GM21717 (cell line): Measurements from ENCODE around the gene FGR.

ENCODE experiments used
- ATAC-seq: cut with Tn5 transposase; IDR thresholded peaks from one replicate; pipeline ENCODE4 v1.9.1; 2021; ENCODE audit warnings: mild to moderate bottlenecking, moderate library complexity; ENCODE audit not compliant: unreplicated experiment

FGR gene

DNA sequence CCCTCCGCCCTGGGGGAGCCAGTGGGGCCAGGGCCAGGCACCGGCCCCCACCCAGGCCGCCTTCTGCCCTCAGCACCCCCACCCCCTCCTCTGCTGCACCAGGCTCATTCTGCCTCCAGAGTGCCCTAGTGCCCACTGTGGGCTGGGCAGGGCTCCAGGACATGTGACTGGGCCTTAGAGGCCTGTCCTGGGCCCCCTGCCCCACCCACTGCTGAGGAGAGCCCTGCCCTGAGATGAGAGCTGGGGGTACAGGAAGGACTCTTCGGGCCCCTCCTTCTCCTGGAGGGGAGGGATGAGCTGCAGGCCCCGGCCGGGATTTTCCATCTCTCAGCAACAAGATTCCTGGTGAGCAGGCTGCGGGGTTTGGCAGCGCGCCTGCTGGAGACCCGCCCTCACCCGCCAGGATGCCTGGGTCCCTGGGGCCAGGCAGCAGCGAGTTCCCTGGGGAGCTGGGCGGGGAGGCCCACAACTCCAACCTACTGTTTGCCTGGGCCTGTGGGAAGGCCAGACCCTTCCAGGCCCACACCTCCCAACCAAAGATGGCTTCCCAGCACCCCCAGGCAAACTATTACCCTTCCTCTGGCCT is 45.1 kb downstream of the FGR start:
- ATAC-seq = no peak

DNA sequence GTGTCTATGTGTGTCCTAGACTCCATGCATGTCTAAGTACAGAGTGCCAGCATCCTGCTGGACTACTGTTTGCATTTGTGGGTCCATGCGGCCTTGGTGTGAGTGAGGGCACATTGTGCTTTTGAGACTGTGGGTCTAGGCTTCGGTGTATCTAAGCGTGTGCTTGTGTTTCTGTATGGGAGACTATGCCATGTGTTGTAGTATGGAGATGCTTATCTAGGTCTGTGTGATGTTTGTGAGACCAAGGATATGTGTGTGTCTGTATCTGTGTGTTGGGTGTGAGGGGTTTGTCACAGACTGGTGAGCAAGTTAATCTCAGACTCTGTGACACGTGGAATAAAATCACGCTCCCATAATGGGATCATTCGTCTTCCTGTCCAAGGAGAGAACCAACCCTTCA is 45.5 kb downstream of the FGR start:
- no peak for ATAC-seq

DNA sequence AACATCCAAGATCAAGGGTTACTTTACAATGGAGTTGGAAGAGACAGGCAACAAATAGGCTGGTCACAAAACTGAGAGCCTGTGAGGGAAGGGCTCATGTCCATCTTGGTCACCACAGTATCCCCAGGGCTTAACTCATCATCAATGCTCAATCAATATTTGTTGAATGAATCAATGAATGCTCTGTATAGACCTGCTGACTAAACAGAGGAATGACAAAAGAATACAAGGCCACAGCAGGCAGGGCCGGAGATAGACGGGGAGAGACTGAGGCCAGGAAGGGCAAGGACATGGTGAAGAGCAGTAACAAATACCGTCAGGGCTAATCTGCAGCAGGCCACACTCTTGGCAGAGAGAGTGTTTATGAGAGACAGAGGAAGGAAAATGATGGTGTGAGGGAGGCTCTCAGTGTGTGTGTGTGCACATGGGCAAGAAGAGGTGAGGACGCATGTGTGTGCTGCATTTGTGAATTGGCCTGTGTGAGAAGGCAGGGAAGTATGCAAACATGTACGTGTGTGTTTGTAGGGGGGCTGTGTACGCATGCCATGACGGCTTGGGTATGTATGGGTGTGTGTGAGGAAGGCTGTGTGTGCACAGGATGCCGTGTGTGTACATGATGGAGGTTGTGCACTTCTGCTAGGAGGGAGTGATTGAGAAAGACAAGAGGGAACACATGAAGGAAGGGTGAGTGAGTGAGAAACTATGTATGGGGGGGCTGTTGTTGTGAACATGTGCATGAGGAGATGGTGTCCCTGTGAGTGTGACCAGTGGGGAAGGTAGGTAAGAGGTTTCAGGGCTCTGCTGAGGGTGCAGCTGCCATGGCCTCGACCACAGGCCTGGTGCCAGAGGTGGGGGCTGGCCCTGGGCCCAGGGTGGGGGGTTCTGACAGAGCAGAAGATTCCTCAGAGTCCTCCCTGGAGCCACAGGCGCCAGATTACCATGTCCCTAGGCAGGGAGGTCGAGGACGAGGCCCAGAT is 46.4 kb downstream of the FGR start:
- ATAC-seq = no peak

DNA sequence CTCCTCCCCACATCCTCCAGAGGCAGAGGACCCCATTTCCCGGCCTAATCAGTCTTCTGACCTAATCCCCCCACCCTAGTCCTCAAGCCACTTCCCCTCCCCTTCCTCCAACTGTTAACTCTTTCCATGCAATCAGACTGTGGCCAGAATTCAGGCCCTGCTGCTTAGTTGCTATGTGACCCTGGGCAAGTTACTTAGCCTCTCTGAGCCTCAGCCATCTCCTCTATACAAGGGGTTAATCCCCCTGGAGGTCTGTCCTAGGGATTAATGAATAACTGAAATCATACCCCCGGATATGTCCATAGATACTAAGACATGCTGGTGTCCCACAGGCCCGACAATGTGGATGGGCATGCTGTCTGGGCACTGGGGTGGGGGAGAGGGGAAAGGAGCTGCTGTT is 49.3 kb downstream of the FGR start:
- no peak for ATAC-seq

DNA sequence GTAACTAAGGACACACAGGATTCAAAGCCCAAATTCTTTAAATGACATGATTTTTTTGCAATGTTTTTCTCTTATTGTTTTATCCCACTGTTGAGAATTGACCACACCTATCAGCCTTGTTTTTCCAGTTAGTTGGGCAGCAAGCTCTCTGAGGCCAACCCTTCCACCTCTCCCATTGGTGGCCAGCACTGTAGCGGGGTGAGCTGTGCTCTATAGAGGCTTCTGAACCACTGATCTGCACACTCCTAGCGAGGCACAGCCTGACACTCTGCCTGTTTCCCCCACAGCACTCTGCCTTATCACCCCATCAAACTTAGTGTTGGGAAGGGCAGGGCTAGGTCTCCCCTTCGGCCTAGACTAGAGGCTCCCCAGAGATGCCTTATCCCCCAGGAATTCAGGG is 50.5 kb downstream of the FGR start:
- ATAC-seq = no peak

DNA sequence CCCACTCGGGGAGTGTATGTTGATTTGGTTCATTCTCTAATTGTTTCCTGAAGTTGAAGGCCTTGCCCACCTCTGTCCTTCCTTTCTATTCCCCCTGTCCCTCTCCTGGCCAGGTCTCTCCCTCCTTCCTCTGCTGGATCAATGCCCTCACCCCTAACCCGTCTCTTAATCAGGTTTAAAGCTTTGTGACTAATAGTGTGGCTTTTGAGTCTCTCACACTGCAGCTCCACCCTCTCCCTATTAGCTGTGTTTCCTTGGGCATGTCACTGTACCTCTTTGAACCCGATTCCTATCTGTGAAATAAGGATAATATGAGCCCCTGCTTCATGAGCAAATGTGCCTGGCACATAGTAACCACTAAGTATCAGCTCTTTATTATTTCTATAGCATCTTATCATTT is 51.5 kb downstream of the FGR start:
- ATAC-seq = no peak

DNA sequence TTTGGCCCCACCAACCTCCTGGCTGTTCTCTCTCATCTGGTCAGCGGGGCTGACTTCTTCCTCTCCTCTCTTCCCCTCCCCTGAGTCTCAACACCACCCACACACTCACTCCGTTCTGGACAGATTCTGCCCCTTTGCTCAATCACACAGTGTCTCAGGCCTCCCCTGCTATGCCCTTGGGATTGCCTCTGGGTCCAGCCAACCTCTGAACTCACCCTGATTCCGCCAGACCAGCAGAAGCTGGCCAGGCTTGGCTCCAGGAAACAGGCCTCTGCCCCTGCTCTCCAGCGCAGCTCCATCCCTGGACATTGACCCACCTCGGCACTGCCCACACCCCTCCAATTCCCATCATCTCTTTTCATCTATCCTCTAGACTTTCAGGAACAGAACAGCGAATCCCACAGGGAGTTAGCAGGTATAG is 53.2 kb downstream of the FGR start:
- ATAC-seq = no peak

DNA sequence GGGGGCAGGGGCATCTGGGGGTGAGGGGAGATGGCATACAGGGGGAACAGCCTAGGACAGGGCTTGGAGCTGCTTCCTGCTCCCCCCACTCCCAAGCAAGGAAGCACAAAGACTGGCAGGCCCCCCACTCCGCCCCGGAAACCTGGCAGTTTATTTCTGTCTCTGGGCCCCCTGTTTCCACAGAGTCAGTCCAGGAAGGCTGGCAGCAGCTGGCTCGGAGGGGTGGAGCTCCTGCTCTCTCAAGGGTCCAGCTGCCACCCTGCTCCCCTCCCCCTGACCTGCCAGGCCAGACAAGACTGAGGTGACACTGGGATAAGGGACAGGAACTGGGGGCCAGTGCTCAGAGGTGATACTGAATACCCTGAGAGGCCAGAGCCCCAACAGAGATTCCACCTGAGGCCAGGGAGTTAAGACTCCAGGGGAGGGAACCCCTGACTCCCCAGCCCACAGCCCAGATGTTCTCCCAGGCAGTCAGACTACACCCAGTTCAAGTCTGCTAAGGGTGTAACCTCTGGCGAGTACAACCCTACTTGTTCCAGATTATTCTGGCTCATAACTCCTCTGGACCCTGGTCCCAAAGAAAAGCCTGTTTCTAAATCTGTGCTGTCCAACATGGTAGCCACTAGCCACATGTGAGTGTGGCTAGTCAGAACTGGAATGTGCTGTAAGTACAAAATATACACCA is 57.3 kb downstream of the FGR start:
- no peak for ATAC-seq

DNA sequence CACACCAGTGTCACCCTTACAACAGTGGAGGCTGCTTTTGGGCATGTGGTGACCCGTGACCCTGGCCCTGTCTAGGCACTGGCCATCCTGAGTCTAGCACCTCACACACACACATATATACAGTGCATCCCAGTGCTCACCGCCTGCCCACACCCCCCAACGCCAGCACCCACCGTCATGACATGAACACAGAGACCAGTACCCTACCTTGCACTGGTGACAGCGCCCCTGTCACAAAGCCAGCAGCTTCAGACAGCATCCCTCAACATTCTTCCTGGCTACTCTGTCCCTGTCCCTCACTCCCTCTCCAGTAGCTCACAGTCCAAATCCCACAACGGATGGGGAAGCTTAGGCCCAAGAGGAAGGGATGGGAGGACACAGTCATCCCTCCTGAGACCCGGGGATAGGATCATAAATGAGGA is 58.2 kb downstream of the FGR start:
- ATAC-seq = no peak

DNA sequence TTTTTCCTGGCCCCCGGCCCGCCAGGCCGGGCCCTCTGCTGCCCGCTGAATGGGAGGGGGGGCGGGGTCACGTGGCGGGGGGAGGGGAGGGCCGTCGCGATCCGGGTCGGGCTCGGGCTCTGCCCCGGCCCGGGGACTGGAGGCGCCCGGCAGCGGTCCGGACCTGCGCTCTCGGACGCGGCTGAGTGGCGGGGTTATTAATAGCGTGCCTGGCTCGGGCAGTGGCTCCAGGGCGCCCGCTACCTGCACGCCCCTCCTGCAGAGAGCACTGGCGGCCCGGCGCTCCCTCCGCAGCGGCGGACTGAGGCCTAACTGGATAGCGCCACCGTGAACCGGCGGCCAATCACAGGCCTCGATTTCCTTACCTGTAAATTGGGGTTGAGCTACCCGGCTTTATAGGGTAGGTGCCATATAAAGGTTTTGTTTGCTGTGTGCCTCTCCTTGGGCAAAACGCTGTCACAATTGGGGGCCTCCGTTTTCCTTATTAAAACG is 59.1 kb downstream of the FGR start:
- no peak for ATAC-seq

DNA sequence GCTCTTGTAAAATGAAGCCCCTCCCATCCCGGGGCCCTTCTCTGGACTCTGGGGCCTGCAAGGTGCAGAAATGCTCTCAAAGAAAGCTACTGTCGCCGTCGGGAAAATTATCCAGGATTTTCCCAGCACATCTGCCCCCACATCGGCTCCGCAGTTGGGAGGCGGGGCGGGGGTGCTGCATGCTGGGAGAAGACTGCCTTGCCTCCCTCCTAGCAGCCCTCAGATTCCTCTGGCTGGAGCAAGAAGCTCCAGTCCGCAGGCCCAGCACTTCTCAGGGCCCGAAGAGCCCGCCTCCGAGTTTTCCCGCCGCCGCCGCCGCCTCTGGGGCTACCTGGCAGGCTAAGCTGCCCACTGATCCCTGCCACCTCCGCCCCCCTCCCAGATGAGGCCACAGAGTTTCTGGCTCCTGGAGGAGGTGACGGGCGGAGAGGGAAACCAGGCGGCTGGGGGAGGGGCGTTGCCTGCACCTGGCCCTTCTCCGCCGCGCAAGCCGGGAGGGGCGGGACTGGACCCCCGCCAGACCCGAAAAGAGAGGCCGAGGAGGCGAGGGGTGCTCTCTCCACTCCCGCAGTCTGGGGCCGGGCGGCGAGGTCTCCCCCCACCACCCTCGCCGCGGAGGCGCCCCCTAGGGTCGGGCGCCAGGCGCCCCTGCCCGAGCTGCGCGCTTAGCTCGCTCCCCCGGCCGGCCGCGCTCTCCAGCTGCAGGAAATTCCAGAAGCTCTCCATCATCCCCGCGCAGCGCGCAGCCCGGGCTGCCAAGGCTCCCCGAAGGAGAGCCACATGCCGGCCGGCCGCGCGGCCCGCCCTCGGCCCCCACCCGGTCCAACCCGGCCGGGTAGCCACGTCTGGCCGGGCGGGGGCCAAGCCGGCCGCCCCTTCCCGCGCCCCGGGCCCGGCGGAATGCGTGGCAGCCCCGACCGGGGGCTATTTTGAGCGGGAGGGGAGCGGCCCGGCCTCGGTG is 59.8 kb downstream of the FGR start:
- ATAC-seq = no peak

DNA sequence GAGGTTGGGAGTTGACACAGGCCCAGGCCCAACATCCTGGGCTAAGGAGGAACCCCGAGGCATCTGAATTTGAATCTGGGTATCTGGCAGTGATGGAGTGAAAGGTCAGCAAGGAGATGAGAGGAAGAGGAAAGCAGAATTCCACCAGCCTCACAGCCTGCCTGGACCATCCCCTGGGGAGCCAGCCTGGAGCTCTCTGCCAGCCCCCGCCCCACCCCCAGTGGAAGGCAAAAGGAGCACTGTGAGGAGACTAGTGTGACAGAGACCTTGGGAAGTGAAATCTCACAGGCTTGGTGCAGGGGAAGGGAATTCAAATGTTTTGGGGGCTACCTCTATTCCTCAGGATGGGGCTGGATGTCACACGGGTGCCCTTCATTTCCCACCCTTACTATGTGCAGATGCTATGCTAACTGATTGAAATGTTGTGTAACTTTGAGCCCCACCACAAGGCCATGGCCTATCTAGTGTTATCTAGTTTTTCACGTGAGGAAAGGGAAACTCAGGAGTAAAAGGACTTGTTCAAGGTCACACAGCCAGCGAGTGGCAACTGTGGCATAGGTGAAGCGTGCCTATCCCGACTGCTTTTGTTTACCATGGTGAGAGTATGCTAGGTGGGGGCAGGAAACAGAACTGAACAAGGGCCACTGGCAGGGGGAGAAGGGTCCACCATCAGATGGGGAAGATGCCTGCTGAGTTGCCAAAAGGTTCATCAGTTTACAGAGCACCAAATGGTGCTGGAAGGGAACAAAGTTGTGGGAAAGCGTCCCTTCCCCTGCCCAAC is 60.8 kb downstream of the FGR start:
- ATAC-seq = no peak

DNA sequence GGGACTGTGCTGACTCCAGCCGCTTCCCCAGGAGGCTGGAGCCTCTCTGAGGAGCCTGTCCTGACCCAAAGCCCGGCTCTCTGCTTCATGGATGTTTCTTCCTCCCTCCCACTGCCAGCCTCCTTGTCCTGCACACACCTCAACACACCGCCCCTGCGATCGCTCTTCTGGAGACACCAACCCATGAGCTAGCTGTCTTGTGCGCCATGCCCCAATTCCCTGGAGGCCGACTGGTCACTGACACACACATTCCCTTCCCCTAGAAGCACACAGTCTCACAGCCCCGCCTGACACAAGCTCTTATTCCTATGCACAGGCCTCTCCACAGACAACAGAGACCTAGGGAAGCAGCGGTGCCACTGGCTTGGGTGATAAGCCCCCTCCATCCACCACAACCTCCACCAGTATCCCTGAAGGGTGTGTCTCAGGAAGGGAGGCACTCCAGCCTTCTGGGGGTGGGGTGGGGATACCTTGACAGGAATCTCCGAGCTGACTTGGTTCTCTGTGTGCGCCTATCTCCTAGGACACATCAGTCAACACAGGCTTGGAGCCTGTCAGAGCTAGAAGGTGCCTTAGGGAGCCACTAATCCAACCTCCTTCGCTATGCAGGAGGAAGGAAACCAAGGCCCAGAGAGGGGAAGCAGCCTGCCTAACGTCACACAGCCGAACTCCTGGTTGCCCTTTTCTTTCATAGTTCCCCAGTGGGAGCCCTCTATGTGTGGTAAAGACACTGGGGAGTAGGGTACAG is 62.1 kb downstream of the FGR start:
- ATAC-seq = no peak

DNA sequence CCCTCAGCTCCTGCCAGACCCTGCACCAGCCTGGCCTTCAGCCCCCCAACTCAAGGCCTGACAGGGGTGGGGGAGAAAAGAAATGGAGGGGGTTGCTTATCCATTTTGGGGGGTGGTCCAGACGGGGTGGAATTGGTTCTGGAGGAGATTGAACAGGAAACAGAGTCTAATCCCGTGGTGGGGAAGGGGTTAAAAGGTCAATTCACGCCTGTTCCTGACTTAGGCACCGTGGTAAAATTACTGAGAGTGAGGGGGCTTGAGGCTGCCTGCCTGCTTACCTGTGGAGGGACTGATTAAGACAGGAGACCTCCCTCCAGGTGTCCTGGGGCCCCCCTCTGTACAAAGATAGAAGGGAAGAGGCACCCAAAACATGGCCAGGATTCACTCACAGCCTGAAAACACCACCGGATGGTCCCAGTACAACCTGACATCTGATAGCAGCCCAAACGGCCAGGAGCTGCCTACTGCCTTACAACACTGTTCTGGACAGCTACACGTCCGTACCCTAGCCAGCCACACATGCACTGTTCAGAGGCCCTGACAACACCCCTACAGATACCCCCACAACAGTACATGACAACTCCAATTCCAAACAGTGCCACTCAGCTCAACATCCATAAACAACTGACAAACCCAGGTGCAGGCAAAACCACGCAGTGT is 62.8 kb downstream of the FGR start:
- ATAC-seq = no peak

DNA sequence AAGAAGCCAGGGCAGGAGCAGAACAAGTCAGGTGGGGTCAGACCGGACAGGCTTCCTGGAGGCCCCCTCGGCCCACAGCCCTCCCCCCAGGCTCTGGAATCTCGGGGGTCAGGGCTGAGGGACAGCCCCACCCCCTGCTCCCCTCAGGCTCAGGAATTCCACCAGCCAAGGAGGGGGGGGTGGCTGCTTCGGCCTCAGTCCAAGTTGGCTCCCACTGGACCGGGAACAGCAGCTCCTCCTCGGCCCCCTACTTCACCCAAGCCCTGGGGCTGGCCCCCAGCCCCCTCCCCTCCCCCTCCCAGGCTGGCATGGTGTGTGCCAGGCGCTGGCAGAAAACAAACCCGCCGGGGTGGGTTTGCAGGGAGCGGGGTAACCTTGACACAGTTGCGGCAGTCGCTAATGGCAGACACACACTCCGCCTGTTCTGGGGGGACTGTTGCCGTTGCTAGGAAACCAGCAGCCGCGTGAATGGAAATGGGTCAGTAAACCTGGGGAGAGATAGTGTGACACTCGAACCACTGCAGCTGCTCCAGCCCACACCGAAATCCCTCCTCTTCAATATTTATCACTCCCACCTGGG is 63.5 kb downstream of the FGR start:
- no peak for ATAC-seq

DNA sequence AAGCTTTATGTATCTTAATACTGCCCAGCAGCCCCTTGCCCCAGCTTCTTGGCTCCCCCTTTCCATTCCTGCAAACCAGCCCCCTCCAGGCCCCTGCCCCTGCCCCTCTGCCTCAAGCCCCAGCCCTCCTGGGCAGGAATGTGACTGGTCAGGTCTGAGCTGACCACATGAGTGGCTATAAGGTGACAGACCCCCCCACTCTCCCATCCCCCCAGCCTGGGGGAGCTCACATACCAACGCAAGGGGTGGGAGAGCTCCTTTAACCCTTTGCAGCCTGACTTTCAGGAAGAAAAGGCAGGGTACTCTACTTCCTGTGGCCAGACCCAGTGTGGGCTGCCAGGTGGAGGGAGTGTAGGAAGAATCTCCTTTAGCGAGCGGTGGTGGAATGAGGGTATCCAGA is 64.2 kb downstream of the FGR start:
- ATAC-seq = no peak

DNA sequence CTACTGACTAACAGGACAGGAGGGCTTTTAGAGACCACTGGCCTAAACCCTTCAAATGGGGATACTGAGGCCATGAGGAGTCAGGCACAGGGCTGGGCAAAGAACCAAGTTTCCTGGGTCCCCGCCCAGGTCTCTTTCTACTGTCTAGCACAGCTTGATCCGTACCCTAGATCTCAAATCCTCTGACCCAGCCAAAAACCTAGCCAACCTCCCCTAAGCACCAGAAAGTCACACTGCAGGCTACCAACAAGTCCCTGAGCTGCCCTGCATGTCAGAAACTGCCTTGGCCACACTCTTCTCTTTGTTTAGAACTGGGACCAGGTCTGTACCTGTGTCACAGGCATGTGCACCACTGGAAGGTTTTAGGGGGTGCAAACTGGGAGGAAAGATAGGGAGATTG is 64.6 kb downstream of the FGR start:
- ATAC-seq = no peak
